GM21717 (cell line): ENCODE results near the gene KLF17.
"Not testable (repeated sequence)": the region's sequence is repeated elsewhere in the genome, so short reads cannot be mapped to it uniquely, and the experiment has no call there.

Experiments used
- ATAC-seq: cut with Tn5 transposase; IDR thresholded peaks from one replicate; pipeline ENCODE4 v1.9.1; 2021; ENCODE audit warnings: mild to moderate bottlenecking, moderate library complexity; ENCODE audit not compliant: unreplicated experiment

Gene KLF17

GRCh38 chr1:44108971-44109370, 9.7 kb upstream of the KLF17 start:
- no peak for ATAC-seq

GRCh38 chr1:44110916-44111315, 7.7 kb upstream of the KLF17 start:
- no peak for ATAC-seq

DNA sequence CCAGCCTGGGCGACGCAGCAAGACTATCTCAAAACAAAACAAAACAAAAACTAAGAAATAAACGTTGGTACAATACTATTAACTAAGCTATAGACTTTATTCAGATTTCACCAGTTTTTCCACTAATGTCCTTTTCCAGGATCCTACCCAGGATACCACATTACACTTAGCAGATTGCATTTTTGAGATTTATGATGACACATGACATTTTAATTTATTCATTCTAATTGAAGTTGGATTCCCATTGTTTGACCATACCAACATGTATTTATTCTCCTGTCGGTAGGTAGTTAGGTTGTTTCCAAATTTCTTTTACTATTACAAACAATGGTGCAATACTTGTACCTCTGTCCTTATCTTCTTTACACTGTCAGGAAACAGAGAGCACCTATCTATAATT, 6.8 kb upstream of the KLF17 start:
- no peak for ATAC-seq

- no peak for ATAC-seq
Observed at GRCh38 chr1:44112486-44112885, 6.1 kb upstream of the KLF17 start.

DNA sequence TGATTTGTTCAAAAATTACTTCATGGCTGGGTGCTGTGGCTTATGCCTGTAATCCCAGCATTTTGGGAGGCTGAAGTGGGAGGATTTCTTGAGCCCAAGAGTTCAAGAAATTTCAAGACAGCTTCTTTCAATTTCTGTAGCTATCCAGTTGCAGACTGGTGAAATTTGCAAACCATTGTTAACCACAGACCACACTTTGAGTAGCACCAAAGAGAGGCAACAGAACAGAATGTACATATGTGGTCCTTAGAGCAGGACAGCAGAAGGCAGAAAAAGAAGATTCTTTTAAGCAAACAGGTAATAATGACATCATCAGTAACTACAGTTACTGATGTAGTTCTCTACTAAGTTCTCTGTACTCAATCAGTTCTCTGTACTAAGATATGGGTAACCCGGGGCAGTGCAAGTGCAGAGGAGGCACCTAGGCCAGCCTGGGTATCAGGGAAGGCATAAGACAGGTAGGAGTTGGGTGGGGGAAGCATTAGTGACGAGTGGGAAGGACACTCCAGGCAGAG, 5.5 kb upstream of the KLF17 start:
- ATAC-seq, result no peak

GRCh38 chr1:44114098-44114497, 4.5 kb upstream of the KLF17 start:
- no peak for ATAC-seq

DNA sequence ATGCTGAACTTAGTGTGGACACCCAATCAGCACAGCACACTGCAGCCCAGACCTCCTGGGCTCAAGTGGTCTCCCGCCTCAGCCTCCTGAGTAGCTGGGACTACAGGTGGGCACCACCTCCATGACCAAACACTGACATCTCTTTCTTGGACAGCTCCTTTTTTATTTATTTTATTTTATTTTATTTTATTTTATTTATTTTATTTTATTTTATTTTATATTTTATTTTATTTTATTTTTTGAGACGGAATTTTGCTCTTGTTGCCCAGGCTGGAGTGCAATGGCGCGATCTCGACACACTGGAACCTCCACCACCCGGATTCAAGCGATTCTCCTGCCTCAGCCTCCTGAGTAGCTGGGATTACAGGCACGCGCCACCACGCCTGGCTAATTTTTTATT, 1.3 kb upstream of the KLF17 start:
- not testable (repeated sequence) for ATAC-seq

DNA sequence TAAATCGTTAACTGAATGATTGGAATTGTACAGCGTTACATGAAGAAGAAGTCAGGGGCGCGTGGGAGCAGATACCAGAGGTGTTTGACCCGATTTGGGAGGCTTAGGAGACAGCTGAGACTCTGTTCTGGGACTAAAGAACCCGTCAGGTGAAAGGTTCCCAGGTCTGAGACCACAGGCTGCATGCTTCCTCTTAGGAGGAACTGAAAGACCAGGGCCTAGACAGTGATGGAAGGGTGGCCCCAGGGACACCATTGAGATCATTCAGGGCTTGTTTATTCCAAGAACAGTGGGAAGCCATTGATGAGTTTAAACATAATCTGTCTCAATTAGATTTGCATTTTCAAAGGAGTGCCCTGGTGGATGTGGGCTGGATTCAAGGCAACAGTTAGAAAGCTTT, 904 bp downstream of the KLF17 start:
- no peak for ATAC-seq

- ATAC-seq, result no peak
Observed at GRCh38 chr1:44120398-44120949, 1.9 kb downstream of the KLF17 start.

- ATAC-seq, result no peak
Observed at GRCh38 chr1:44129616-44130500, 11.2 kb downstream of the KLF17 start.

- no peak for ATAC-seq
Observed at GRCh38 chr1:44131411-44131810, 12.8 kb downstream of the KLF17 start.

DNA sequence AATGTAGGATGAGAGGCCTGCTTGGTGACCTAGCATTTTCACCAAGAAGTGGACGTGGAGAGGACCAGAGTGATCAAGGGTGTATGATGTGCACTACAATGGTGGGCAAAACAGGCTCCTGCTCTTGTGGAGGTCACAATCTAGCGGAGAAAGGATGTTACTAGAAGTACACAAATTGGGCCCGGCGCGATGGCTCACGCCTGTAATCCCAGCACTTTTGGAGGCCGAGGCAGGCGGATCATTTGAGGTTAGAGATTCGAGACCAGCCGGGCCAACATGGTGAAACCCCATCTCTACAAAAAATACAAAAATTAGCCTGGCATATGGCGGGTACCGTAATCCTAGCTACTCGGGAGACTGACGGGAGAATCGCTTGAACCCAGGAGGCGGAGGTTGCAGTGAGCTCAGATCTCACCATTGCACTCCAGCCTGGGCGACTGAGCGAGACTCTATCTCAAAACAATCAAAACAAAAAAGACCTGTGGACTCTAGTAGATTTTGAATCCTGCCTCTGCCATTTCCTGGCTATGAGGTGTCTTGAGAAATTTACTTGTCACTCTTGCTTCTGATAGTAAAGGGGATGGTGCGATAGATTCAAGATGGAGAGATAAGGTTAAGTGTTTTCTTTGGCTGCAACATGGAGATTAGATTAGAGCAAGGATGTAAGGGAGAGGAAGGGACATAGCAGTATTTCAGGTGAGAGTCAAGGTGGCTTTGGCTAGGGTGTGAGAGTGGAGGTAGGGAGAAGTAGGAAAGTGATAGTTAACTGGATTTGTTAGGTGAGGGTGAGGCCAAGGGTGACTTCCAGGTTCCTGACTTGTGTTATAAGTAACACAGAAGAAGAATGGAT, 15.7 kb downstream of the KLF17 start:
- no peak for ATAC-seq

DNA sequence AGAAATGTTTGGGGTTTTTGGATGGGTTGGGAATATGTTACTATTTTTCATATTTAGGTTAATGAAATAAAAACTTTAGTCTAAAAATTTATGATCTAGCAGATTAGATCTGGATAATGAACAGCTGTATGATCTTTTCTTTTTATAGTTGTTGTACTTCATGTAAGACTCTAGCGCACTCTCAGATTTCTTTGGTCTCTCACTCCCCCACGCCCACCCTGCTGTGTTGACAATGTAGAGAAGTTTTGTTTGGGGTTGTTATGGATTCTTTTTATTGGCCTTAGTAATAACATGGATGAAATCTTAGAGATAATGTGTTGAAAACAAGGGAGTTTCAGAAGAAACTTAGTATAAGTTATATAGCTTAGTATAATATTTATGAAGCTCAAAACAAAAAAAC, 17.3 kb downstream of the KLF17 start:
- ATAC-seq, result no peak

GRCh38 chr1:44138239-44138638, 19.6 kb downstream of the KLF17 start:
- no peak for ATAC-seq

GRCh38 chr1:44139565-44139964, 20.9 kb downstream of the KLF17 start:
- not testable (repeated sequence) for ATAC-seq

DNA sequence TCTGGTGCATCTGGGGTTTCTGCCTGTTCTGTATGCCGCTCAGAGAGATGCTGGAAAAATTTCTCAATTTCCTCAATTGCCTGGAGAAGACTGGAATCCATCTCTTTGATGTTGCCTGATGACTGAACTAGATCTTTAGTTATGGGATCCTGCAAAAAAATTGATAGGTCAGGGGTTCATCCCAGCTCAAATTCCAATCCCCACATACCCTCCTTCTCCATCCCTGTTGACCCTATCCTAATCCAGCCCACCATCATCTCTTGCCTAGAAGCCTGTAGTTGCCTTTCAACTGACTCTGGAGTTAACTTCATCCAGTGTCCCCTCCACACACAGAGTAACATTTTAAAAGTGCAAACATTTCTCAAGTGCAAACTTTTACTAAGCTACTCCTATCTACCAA, 22.9 kb downstream of the KLF17 start, which contains the start of gene KLF18:
Gene KLF18, minus strand, starts transcription at position 101 of the 400 bp plus-strand sequence. Its CDS starts 0 bp downstream, at position 101.
- no peak for ATAC-seq

GRCh38 chr1:44144962-44145756, 26.5 kb downstream of the KLF17 start:
- no peak for ATAC-seq

GRCh38 chr1:44146536-44147361, 28.1 kb downstream of the KLF17 start:
- no peak for ATAC-seq

GRCh38 chr1:44147582-44147981, 29.0 kb downstream of the KLF17 start:
- no peak for ATAC-seq

DNA sequence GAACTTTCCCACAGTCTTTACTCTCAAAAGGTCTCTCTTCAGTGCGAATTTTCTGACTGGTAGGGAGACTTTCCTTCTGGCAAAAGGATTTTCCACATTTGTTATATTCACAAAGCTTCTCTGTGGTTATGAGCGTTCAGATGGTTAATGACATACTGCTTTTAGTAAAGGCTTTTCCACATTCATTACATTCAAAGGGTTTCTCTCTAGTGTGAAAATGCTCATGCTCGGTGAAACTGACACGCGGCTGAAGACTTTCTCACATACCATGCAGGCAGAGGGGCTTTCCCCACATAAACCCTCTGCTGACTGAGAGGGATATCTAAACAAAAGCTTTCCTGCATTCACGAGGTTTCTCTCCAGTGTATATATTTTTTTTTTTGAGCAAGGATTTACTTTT, 32.7 kb downstream of the KLF17 start:
- no peak for ATAC-seq
